ENCODE data around the gene TMEM72. TPM values are rescaled to one million over a fixed set of nuclear protein-coding genes. Genes with fewer than 3 reads are reported as not detected.

Gene TMEM72
- total and polyA plus RNA-seq, 2 of the 13 experiments (the other 11 are each of a cell fraction or from before 2014, with no cell fraction given) = 0.04 TPM; not detected in 1

DNA sequence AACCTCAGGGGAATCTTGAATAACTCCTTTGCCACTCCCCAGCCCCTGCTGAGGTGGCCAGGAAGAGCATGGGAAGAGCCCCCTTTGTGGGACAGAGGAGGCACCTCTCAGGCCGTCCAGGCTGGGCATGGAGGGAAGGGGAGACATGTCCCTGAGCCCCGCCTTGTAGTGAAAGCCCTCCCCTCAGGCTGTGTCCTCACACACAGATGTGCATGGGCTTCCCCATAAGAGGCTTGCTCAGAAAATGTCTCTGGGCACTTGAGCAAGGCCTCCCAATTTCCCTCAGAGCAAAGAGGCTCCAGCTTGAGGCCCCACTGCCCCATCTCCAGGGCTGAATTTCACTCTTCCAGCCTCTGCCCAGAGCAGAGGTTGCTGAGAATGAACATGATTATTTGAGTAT is 3.8 kb downstream of the TMEM72 start:
- in situ Hi-C loops (cut with HindIII; ENCODE audit: extremely low pct_ligation_motif_present, low pct_unique_long_range_greater_than_20kb) (no loop called here), intact Hi-C loops (cut with micrococcal nuclease; ENCODE audit: unreplicated experiment) (no loop called here)
- Histone ChIP-seq H3K36me3 (replicated peaks in 1 of 2; ENCODE audit: control insufficient read depth in 1 of 2, insufficient read depth in 2 of 2, low read length in 2 of 2) (no peaks in the 10 kb centered on the region), H3K27me3 (ENCODE audit: control insufficient read depth in 1 of 2, insufficient read depth in 2 of 2, low read length in 2 of 2) (peaks cover 2 to 30% of the 10 kb centered on the region in 2 experiments), H3K9me3 (ENCODE audit: low read length) (no peaks in the 10 kb centered on the region; the same call in 1 of the 2 replicates), H2AFZ (ENCODE audit: low read length) (no peak overlapping the region), H3K27ac (ENCODE audit: extremely low read length, insufficient read depth, low read length) (no peak overlapping the region), H3K4me1 (ENCODE audit: insufficient read depth, low read length) (peaks cover 29% of the 10 kb centered on the region), H3K9ac (ENCODE audit: insufficient read depth, low read depth, low read length) (no peak overlapping the region), H4K20me1 (ENCODE audit: insufficient read depth, low read length) (no peaks in the 10 kb centered on the region), H3K4me2 (ENCODE audit: low read depth, low read length) (no peak overlapping the region), H3K79me2 (ENCODE audit: insufficient read depth, low read length) (no peaks in the 10 kb centered on the region), H3K4me3 (replicated peaks in 1 of 3; ENCODE audit: insufficient read depth in 1 of 3, low read depth in 2 of 3, low read length in 3 of 3) (no peak overlapping the region)
- WGBS (ENCODE audit: low lambda C conversion rate) = no CpG with 5 or more reads among the region's 2 CpGs
- TF ChIP-seq ZNF552 (CRISPR knock-in tag; IDR thresholded peaks at IDR 0.05; ENCODE audit: borderline replicate concordance) = no peak
- TF ChIP-seq MEIS1 (CRISPR knock-in tag; IDR thresholded peaks at IDR 0.05; ENCODE audit: borderline replicate concordance) = no peak
- no peak for TF ChIP-seq NCOA1 (CRISPR knock-in tag; IDR thresholded peaks at IDR 0.05)
- TF ChIP-seq, protein P1, sequence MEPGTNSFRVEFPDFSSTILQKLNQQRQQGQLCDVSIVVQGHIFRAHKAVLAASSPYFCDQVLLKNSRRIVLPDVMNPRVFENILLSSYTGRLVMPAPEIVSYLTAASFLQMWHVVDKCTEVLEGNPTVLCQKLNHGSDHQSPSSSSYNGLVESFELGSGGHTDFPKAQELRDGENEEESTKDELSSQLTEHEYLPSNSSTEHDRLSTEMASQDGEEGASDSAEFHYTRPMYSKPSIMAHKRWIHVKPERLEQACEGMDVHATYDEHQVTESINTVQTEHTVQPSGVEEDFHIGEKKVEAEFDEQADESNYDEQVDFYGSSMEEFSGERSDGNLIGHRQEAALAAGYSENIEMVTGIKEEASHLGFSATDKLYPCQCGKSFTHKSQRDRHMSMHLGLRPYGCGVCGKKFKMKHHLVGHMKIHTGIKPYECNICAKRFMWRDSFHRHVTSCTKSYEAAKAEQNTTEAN (CRISPR knock-in tag; conservative IDR thresholded peaks at IDR 0.05) = no peak
- TF ChIP-seq KMT2A (CRISPR knock-in tag; IDR thresholded peaks at IDR 0.05) = no peak
- TF ChIP-seq TBX2 (CRISPR knock-in tag; IDR thresholded peaks at IDR 0.05; ENCODE audit: borderline replicate concordance) = no peak
- TF ChIP-seq ATF1 (CRISPR knock-in tag; IDR thresholded peaks at IDR 0.05) = no peak
- no peak for TF ChIP-seq NFE2L2 (IDR thresholded peaks at IDR 0.05; ENCODE audit: low read length)
- no peak for TF ChIP-seq ATAD3A (CRISPR knock-in tag; IDR thresholded peaks at IDR 0.05)
- TF ChIP-seq HOMEZ (CRISPR knock-in tag; IDR thresholded peaks at IDR 0.05; ENCODE audit: low read depth) = no peak
- no peak for TF ChIP-seq ZNF784 (CRISPR knock-in tag; IDR thresholded peaks at IDR 0.05; ENCODE audit: borderline replicate concordance)
- TF ChIP-seq ZKSCAN8 (CRISPR knock-in tag; IDR thresholded peaks at IDR 0.05; ENCODE audit: borderline replicate concordance) = no peak
- no peak for TF ChIP-seq SNAPC2 (CRISPR knock-in tag; IDR thresholded peaks at IDR 0.05)
- no peak for TF ChIP-seq ONECUT2 (CRISPR knock-in tag; IDR thresholded peaks at IDR 0.05)
- TF ChIP-seq, protein P2, sequence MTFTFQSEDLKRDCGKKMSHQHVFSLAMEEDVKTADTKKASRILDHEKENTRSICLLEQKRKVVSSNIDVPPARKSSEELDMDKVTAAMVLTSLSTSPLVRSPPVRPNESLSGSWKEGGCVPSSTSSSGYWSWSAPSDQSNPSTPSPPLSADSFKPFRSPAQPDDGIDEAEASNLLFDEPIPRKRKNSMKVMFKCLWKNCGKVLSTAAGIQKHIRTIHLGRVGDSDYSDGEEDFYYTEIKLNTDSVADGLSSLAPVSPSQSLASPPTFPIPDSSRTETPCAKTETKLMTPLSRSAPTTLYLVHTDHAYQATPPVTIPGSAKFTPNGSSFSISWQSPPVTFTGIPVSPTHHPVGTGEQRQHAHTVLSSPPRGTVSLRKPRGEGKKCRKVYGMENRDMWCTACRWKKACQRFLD (CRISPR knock-in tag; IDR thresholded peaks at IDR 0.05; ENCODE audit: borderline replicate concordance) = no peak
- no peak for TF ChIP-seq ZNF362 (CRISPR knock-in tag; IDR thresholded peaks at IDR 0.05; ENCODE audit: borderline replicate concordance)
- TF ChIP-seq SP4 (CRISPR knock-in tag; IDR thresholded peaks at IDR 0.05) = no peak
- FAIRE-seq (no peak), DNase-seq (ENCODE audit: low spot score) (no peak), ATAC-seq (no peak)
- no TSS peak for BruUV-seq (replicated peaks)
- POLR2A ChIA-PET = no interaction called here
- CTCF ChIA-PET (ENCODE audit: low intra/inter-chr PET ratio, low total read pairs) = no interaction called here
